Neural crest cell (in vitro differentiated cells): Measurements from ENCODE around the gene CATSPER3. TPM values are rescaled to one million over a fixed set of nuclear protein-coding genes. Genes with fewer than 3 reads are reported as not detected.

Experiments
- DNase-seq: peaks from one replicate; pipeline ENCODE4 v3.0.0; 2021; ENCODE audit warnings: low read depth, mixed read lengths, low spot score
- H3K27ac Mint-ChIP-seq: one replicate; pipeline ENCODE4 v1.8.0; 2021; ENCODE audit warnings: mild to moderate bottlenecking, mixed read lengths; ENCODE audit not compliant: unreplicated experiment
- H3K27me3 Mint-ChIP-seq: 2 replicates; pipeline ENCODE4 v1.8.0; 2021; ENCODE audit warnings: low read depth, mild to moderate bottlenecking, mixed read lengths
- H3K36me3 Mint-ChIP-seq: 2 replicates; pipeline ENCODE4 v1.8.0; 2021; ENCODE audit warnings: low read depth, mild to moderate bottlenecking, mixed read lengths
- H3K4me1 Mint-ChIP-seq: 2 replicates; pipeline ENCODE4 v1.8.0; 2021; ENCODE audit warnings: mixed read lengths
- H3K4me3 Mint-ChIP-seq: one replicate; pipeline ENCODE4 v1.8.0; 2021; ENCODE audit warnings: mild to moderate bottlenecking, mixed read lengths
- H3K9me3 Mint-ChIP-seq: 2 replicates; pipeline ENCODE4 v1.8.0; 2021; ENCODE audit warnings: mixed read lengths
- total RNA-seq: library from RNA; stranded (reverse); gene quantifications from 2 replicates; pipeline ENCODE4 v1.2.1, GENCODE V29; 2021
- TF ChIP-seq, protein P1 (sequence below): fragments of 200-600 bp; sonication (generic); conservative IDR thresholded peaks from 2 replicates; pipeline ENCODE4 v1.5.0; 2021; ENCODE audit warnings: antibody characterized with exemption, mild to moderate bottlenecking

The CATSPER3 gene
- total RNA-seq, 1 donor from 2014 or later = 0.54 TPM

DNA sequence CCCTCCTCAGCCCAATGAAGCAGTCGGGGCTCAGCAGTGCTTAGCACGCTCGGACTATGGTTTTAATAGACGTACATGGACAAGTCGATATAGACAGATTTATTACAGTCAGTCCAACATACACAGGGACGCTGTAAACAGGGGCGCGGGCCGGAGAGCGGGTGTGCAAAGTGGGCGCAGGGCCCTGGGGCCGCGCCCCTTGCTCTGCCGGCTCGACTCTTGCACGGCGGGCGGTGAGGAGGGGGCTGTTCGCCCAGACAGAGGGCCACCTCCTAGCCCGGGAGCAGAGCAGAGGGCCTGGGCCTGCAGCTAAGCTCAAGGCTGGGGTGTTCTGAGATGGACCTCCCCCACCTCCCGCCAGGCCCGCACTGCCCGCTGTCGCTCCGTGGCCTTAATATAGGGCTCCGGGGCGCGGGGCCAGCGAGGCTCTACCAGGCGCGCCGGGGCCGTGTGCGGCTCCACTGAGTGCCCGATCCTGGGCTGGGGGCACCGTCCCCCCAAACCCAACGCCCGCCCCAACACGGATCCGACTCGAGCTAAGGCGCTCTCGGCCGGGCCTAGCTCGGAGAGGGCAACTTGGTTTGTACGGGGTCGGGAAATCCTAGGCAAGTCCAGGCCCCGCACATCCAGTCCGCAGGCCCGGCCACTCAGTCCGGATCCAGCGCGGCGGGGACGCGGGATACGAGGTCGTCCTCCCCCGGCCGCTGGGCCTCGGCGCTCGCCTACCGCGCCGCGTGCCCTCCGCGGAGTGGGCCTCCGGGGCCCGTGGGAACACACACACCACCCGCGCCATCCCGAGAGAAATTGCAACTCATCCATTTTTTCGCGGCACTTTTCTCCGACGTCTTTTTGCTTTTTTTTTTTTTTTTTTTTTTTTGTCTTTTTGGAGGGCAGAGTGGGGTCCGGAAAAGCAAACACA lies 60.2 kb downstream of the CATSPER3 start:
- DNase-seq = no peak
- Mint-ChIP-seq H3K27me3 (peaks cover 99% of the 10 kb centered on the region), H3K27ac (no peak overlapping the region), H3K4me1 (peaks cover 6% of the 10 kb centered on the region), H3K36me3 (peaks cover 2% of the 10 kb centered on the region), H3K9me3 (no peaks in the 10 kb centered on the region), H3K4me3 (no peak overlapping the region)
- TF ChIP-seq, protein P1, sequence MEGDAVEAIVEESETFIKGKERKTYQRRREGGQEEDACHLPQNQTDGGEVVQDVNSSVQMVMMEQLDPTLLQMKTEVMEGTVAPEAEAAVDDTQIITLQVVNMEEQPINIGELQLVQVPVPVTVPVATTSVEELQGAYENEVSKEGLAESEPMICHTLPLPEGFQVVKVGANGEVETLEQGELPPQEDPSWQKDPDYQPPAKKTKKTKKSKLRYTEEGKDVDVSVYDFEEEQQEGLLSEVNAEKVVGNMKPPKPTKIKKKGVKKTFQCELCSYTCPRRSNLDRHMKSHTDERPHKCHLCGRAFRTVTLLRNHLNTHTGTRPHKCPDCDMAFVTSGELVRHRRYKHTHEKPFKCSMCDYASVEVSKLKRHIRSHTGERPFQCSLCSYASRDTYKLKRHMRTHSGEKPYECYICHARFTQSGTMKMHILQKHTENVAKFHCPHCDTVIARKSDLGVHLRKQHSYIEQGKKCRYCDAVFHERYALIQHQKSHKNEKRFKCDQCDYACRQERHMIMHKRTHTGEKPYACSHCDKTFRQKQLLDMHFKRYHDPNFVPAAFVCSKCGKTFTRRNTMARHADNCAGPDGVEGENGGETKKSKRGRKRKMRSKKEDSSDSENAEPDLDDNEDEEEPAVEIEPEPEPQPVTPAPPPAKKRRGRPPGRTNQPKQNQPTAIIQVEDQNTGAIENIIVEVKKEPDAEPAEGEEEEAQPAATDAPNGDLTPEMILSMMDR = no peak

DNA sequence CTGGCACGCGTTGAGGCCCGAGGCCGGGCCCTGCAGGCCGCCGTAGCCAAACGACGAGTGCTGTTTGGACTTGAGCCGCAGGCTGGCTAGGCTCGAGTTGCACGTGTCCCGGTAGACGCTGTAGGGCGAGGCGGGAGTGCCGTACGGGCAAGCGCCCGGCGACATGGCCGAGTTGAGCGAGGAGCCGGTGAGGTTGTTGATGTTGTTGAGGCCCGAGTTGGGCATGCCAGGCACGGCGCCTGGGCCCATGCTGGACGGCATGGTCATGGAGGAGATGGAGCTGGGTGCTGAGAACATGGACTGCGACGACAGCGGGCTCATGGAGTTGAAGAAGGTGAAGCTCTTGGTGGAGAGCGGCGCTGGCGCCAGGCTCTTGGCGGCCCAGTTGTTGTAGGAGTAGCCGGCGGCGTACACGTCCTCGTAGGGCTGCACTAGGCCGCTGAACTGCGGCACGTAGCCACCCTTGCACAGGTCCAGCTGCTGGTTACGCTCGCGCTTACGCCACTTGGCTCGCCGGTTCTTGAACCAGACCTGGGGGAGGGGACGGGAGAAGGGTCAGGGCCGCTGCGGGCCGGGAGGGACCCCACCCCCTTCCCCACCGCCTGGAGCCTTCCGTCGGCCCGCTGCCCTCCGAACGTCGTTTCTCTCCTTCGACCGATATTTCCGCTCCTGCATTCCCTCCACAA lies 61.2 kb downstream of the CATSPER3 start:
- no peak for DNase-seq
- Mint-ChIP-seq H3K4me1 (peaks cover 11% of the 10 kb centered on the region), H3K9me3 (no peaks in the 10 kb centered on the region), H3K36me3 (peaks cover 2% of the 10 kb centered on the region), H3K4me3 (peak overlapping the region; percentile 24), H3K27ac (no peak overlapping the region), H3K27me3 (peaks cover 96% of the 10 kb centered on the region)
- TF ChIP-seq, protein P1 = no peak

DNA sequence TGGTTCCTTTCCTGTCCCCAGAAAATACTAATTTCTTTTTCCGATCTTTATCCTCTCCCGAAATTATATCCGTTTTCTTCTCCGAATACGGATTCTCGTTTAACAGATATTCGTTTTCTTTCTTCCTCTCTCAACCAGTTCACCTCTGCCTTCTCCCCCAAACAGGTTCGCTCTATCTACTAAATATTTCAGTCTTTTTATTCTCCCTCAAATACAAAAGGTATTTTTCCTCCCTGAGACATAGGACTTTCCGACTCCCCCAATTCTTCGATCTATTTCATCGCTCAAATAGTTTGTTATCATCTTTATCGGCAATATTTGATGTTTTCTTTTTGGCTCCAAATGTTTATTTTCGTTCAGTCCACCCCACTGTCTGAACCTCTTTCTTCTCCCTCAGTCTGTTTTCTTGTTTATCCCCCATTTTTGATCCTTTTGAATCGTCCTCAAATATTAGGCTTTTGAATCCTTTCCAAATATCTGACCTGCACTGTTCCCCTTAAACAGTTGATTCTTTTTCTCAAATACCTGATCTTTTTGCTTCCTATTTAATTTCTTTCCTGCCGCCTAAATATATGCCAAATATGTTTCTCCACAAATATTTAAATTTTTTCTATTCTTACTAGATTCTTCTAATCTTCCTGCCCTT lies 61.9 kb downstream of the CATSPER3 start:
- TF ChIP-seq, protein P1 = no peak
- H3K4me1 Mint-ChIP-seq = peaks cover 15% of the 10 kb centered on the region
- H3K27ac Mint-ChIP-seq = no peak overlapping the region
- H3K27me3 Mint-ChIP-seq = peaks cover 93% of the 10 kb centered on the region
- H3K36me3 Mint-ChIP-seq = peaks cover 2% of the 10 kb centered on the region
- no peak for DNase-seq
- H3K9me3 Mint-ChIP-seq = no peaks in the 10 kb centered on the region
- no peak overlapping the region for H3K4me3 Mint-ChIP-seq

DNA sequence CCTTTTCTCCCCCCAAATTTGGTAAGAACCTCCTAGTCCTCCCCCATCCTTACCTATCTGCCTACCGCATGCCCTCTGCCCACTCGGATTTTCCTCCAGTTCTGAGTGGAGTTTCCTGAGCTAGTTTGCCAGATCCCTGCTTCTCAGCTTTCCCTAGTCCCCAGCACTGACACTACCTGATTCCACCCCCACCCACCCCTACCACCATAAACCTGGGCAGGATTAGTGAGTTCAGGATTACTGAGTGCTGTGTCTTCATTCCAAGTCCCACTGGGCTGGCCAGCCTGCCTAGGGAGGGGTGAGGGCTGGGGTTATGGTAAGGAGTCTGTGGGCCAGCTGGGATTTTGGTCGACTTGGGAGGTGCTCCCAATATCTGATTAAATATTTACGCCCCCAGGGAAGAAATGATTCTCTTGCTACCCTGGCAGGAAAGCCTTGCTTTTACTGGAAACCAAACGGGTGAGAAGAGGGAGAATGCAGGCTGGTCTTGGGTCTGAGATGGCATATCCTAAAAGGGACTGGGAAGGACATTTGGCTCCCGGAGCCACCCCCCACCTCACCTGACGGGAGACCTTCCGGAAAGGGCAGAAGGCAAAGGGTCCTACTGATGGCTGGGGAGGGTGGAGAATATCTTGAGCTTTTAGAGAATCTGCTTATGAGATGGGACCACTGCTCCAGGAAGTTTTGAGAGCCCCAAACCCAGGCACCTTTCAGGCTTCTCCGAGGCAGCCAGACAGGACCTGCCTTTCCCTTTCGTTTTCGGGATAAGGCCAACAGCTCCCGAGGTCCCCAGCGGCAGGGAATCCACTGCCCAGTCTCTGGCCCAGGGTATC lies 62.6 kb downstream of the CATSPER3 start:
- H3K4me1 Mint-ChIP-seq = peaks cover 20% of the 10 kb centered on the region
- H3K27me3 Mint-ChIP-seq = peaks cover 93% of the 10 kb centered on the region
- no peak overlapping the region for H3K4me3 Mint-ChIP-seq
- H3K27ac Mint-ChIP-seq = no peak overlapping the region
- DNase-seq = no peak
- no peaks in the 10 kb centered on the region for H3K9me3 Mint-ChIP-seq
- TF ChIP-seq, protein P1 = no peak
- peaks cover 2% of the 10 kb centered on the region for H3K36me3 Mint-ChIP-seq
